Activated CD8-positive, alpha-beta T cell treated with anti-CD3 and anti-CD28 coated beads for 36 hours (primary cell): ENCODE results near the gene NFIA. TPM values are rescaled to one million over a fixed set of nuclear protein-coding genes. Genes with fewer than 3 reads are reported as not detected.
"Not testable (repeated sequence)": the region's sequence is repeated elsewhere in the genome, so short reads cannot be mapped to it uniquely, and the experiment has no call there.

Experiments
- ATAC-seq: fragments of 200-7000 bp; cut with Tn5 transposase; one replicate; pipeline ENCODE4 v1.10.0; 2021; ENCODE audit warnings: mild to moderate bottlenecking, moderate library complexity
- CTCF ChIA-PET: fragments of 350-600 bp; sonication (Branson Sonifier 250); formaldehyde crosslinking; loops from one replicate; lab custom pipeline; 2021; ENCODE audit warnings: antibody characterized with exemption; lab: Charles Lee
- POLR2A ChIA-PET: fragments of 350-600 bp; sonication (Branson Sonifier 250); formaldehyde crosslinking; loops from one replicate; lab custom pipeline; 2021; ENCODE audit warnings: antibody characterized with exemption; lab: Charles Lee
- DNase-seq: peaks from one replicate; pipeline ENCODE4 v3.0.0-alpha.2; 2020
- H3K27ac Mint-ChIP-seq: one replicate; pipeline ENCODE4 v1.8.0; 2021; ENCODE audit warnings: mild to moderate bottlenecking, mixed read lengths
- H3K27me3 Mint-ChIP-seq: one replicate; pipeline ENCODE4 v1.8.0; 2021; ENCODE audit warnings: mixed read lengths
- H3K36me3 Mint-ChIP-seq: one replicate; pipeline ENCODE4 v1.8.0; 2021; ENCODE audit warnings: low read depth, mixed read lengths
- H3K4me1 Mint-ChIP-seq: one replicate; pipeline ENCODE4 v1.8.0; 2021; ENCODE audit warnings: low read depth, mixed read lengths
- H3K4me3 Mint-ChIP-seq: one replicate; pipeline ENCODE4 v1.8.0; 2021; ENCODE audit warnings: mild to moderate bottlenecking, moderate library complexity, mixed read lengths
- H3K9me3 Mint-ChIP-seq: one replicate; pipeline ENCODE4 v1.8.0; 2021; ENCODE audit warnings: mixed read lengths
- CTCF ChIP-seq: fragments of 200-600 bp; IDR thresholded peaks from one replicate; pipeline ENCODE4 v1.8.0; 2022; ENCODE audit warnings: antibody characterized with exemption, mild to moderate bottlenecking
- intact Hi-C: fragments of 100-400 bp; cut with micrococcal nuclease; formaldehyde crosslinking; loops from one replicate; pipeline ENCODE4 v1.10.0; 2022
- total RNA-seq, 2 experiments: library from RNA; stranded (reverse); gene quantifications; one replicate each; pipeline ENCODE4 v1.2.3, GENCODE V29; 2021

The NFIA gene
- total RNA-seq, 2 experiments from 2014 or later = 1.9 to 2.4 TPM

- Mint-ChIP-seq H3K27me3 (no peaks in the 10 kb centered on the region), H3K9me3 (no peaks in the 10 kb centered on the region), H3K4me3 (no peak overlapping the region), H3K4me1 (no peaks in the 10 kb centered on the region), H3K27ac (no peak overlapping the region), H3K36me3 (no peaks in the 10 kb centered on the region)
- ATAC-seq (no peak), DNase-seq (no peak)
- no peak for TF ChIP-seq CTCF
- ChIA-PET CTCF (interaction anchor here (1.2 to 1.7 kb wide), 2 partner anchors 11 to 20 kb away, joined by 3 to 10 read pairs; no protein-coding TSS in a partner anchor), POLR2A (interaction anchor here (0.6 to 0.8 kb wide), 2 partner anchors 10 to 1030 kb away, joined by 3 read pairs; no protein-coding TSS in a partner anchor)
- intact Hi-C loops = no loop called here
Observed at GRCh38 chr1:61070054-61070453, 12.3 kb upstream of the NFIA start.

- intact Hi-C loops = no loop called here
- H3K36me3 Mint-ChIP-seq = no peaks in the 10 kb centered on the region
- no peak overlapping the region for H3K27ac Mint-ChIP-seq
- H3K4me1 Mint-ChIP-seq = peaks cover 4% of the 10 kb centered on the region
- DNase-seq (no peak), ATAC-seq (no peak)
- H3K27me3 Mint-ChIP-seq = no peaks in the 10 kb centered on the region
- H3K9me3 Mint-ChIP-seq = no peaks in the 10 kb centered on the region
- ChIA-PET POLR2A (no interaction called here), CTCF (interaction anchor here (0.7 to 1.1 kb wide), 2 partner anchors 21 kb away, joined by 3 read pairs; no protein-coding TSS in a partner anchor)
- H3K4me3 Mint-ChIP-seq = no peak overlapping the region
- TF ChIP-seq CTCF = no peak
Observed at GRCh38 chr1:61071205-61072130, 10.9 kb upstream of the NFIA start.

GRCh38 chr1:61073871-61074270 lies 8.5 kb upstream of the NFIA start:
- H3K4me1 Mint-ChIP-seq = peaks cover 19% of the 10 kb centered on the region
- H3K9me3 Mint-ChIP-seq = no peaks in the 10 kb centered on the region
- no peaks in the 10 kb centered on the region for H3K27me3 Mint-ChIP-seq
- intact Hi-C loops = no loop called here
- no peak for TF ChIP-seq CTCF
- H3K4me3 Mint-ChIP-seq = no peak overlapping the region
- ATAC-seq (no peak), DNase-seq (no peak)
- H3K27ac Mint-ChIP-seq = no peak overlapping the region
- no peaks in the 10 kb centered on the region for H3K36me3 Mint-ChIP-seq
- POLR2A ChIA-PET = no interaction called here
- CTCF ChIA-PET = interaction anchor here (0.8 to 2.2 kb wide), 2 partner anchors 24 to 358 kb away, joined by 3 to 11 read pairs; no protein-coding TSS in a partner anchor

DNA sequence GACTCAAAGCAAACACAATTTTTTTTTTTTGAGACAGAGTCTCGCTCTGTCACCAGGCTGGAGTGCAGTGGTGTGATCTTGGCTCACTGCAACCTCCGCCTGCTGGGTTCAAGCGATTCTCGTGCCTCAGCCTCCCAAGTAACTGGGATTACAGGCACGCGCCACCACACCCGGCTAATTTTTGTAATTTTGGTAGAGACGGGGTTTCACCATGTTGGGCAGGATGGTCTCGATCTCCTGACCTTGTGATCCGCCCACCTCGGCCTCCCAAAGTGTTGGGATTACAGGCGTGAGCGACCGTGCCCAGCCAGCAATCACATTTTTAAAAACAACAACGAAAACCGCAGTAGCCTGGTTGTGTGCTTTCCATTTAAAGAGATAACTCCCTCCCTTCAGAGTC lies 6.5 kb upstream of the NFIA start:
- H3K36me3 Mint-ChIP-seq, H3K4me3 Mint-ChIP-seq, H3K27ac Mint-ChIP-seq, intact Hi-C loops, H3K9me3 Mint-ChIP-seq, DNase-seq, H3K27me3 Mint-ChIP-seq, ATAC-seq: not testable (repeated sequence)
- CTCF ChIA-PET = interaction anchor here (3.6 kb wide), 1 partner anchor 26 kb away, joined by 46 read pairs; no protein-coding TSS in a partner anchor
- POLR2A ChIA-PET = interaction anchor here (1.1 kb wide), 1 partner anchor 17 kb away, joined by 4 read pairs; no protein-coding TSS in a partner anchor
- H3K4me1 Mint-ChIP-seq = peaks cover 38% of the 10 kb centered on the region

DNA sequence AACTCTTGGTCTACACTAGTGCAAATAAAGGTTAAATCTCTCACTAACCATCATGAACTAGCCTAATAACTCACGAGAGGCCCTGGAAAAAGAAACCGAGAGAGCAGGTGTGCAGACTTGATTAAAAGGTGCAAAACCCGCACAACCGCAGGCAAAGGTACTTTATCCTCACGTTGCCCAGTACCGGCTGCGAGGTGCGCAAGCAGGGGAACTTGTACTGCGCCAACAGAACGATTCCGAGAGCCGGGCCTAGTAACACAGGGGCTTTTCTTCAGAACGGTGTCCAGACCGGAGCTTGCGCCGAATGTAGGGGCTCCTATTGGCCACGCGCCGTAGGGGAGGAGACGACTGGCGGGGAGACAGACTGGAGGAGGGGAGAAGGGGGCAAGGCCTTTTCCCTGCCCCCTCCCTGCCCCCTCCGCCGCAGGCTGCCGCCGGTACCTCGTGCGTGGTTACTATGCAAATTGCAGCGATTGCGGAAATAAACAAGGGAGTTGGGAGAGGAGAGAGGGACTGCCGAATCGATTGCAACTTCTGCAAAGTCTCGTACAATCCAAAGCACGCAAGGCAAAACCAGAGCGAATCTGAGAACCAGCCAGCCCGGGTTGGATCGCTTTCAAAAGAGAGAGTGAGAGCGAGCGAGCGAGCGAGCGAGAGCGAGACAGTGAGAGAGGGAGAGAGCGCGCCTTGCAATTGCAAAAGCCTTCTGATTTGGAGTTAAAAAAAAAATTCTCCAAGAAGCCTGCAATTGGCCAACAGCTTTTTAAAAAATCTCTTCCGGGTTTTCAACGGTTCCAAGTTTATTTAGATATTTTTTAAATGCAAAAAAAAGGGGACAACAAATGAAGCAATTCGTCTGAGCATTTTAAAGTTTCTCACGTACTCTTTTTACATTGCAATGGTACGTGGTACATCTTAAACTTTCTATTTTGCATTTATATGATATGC lies 5.4 kb upstream of the NFIA start:
- POLR2A ChIA-PET = interaction anchor here (0.6 to 1.5 kb wide), 7 partner anchors 18 to 1360 kb away, joined by 3 to 5 read pairs (median 4); partner anchors contain the start of gene USP1
- peaks cover 45% of the 10 kb centered on the region for H3K4me1 Mint-ChIP-seq

More for the DNA sequence above, 5.4 kb upstream of the NFIA start:
- H3K9me3 Mint-ChIP-seq = no peaks in the 10 kb centered on the region
- intact Hi-C loops = no loop called here
- H3K4me3 Mint-ChIP-seq = peak overlapping the region; percentile 91
- DNase-seq = peak; percentile 86
- H3K27ac Mint-ChIP-seq = peak overlapping the region; percentile 90
- no peaks in the 10 kb centered on the region for H3K36me3 Mint-ChIP-seq
- peak; percentile 77 for ATAC-seq
- H3K27me3 Mint-ChIP-seq = peaks cover 3% of the 10 kb centered on the region
- CTCF ChIA-PET = interaction anchor here (0.9 to 3.6 kb wide), 4 partner anchors 23 to 98 kb away, joined by 3 to 46 read pairs (median 3); no protein-coding TSS in a partner anchor
- no peak for TF ChIP-seq CTCF
